K562 (cell line): ENCODE results near the gene DDR1. TPM values are rescaled to one million over a fixed set of nuclear protein-coding genes. Genes with fewer than 3 reads are reported as not detected.

Experiments
- CGGBP1 ChIP-seq: fragments of 250-450 bp; sonication (Bioruptor Pico); IDR thresholded peaks from 2 replicates; pipeline ENCODE4 v1.9.0; 2021; ENCODE audit warnings: mild to moderate bottlenecking
- CHD2 ChIP-seq: IDR thresholded peaks from 2 replicates; pipeline ENCODE4 v1.6.1; 2011; ENCODE audit warnings: low read depth, low read length
- CREB5 ChIP-seq: fragments of 250-450 bp; sonication (Bioruptor Pico); IDR thresholded peaks from 2 replicates; pipeline ENCODE4 v1.5.0; 2020; ENCODE audit warnings: mild to moderate bottlenecking
- DPF2 ChIP-seq: fragments of 450-650 bp; IDR thresholded peaks from 2 replicates; pipeline ENCODE4 v1.6.1; 2016
- EP300 ChIP-seq: IDR thresholded peaks from 2 replicates; pipeline ENCODE4 v1.6.1; 2012; ENCODE audit warnings: low read length, improper control_type of control experiment
- FIP1L1 ChIP-seq: fragments of 200-400 bp; formaldehyde crosslinking; IDR thresholded peaks from 2 replicates; pipeline ENCODE4 v1.6.1; 2018; ENCODE audit warnings: mild to moderate bottlenecking, low read depth, low read length; ENCODE audit not compliant: poor library complexity, severe bottlenecking
- FOXM1 ChIP-seq, 2 experiments: fragments of 450-650 bp in 1 of 2; sonication (generic) in 1 of 2; formaldehyde crosslinking in 1 of 2; IDR thresholded peaks; 2 replicates each; pipeline versions ENCODE4 v1.6.1 to v1.9.0; 2017 to 2022; ENCODE audit warnings: low read depth in 2 of 2, mild to moderate bottlenecking in 2 of 2, missing genetic modification reagents in 1 of 2, moderate library complexity in 1 of 2
- GATAD2B ChIP-seq: fragments of 450-650 bp; IDR thresholded peaks from 2 replicates; pipeline ENCODE4 v1.6.1; 2017; ENCODE audit warnings: mild to moderate bottlenecking, borderline replicate concordance
- GTF2B ChIP-seq: IDR thresholded peaks from 2 replicates; pipeline ENCODE4 v1.6.1; 2011; ENCODE audit not compliant: insufficient read length; ENCODE audit errors: extremely low read depth
- KLF1 ChIP-seq: fragments of 450-650 bp; IDR thresholded peaks from 2 replicates; pipeline ENCODE4 v1.6.1; 2016; ENCODE audit warnings: missing genetic modification characterization, missing compliant biosample characterization
- KLF16 ChIP-seq: IDR thresholded peaks from 2 replicates; pipeline ENCODE4 v1.6.1; 2016; ENCODE audit warnings: antibody characterized with exemption
- LCOR ChIP-seq: sonication (generic); formaldehyde crosslinking; IDR thresholded peaks from 2 replicates; pipeline ENCODE4 v1.8.0; 2022; ENCODE audit warnings: mild to moderate bottlenecking, missing genetic modification reagents
- MTA3 ChIP-seq: fragments of 450-650 bp; formaldehyde crosslinking; IDR thresholded peaks from 2 replicates; pipeline ENCODE4 v1.6.1; 2017; ENCODE audit warnings: mild to moderate bottlenecking, borderline replicate concordance
- MTF1 ChIP-seq: fragments of 250-450 bp; sonication (Bioruptor Pico); IDR thresholded peaks from 2 replicates; pipeline ENCODE4 v1.9.0; 2021; ENCODE audit warnings: moderate library complexity, mild to moderate bottlenecking, inconsistent platforms, borderline replicate concordance
- MYBL2 ChIP-seq, 2 experiments: fragments of 450-650 bp in 1 of 2; sonication (generic) in 1 of 2; formaldehyde crosslinking in 1 of 2; IDR thresholded peaks; 2 replicates each; pipeline versions ENCODE4 v1.6.1 to v1.8.1; 2017 to 2022; ENCODE audit warnings: borderline replicate concordance in 1 of 2, inconsistent platforms in 1 of 2, low read depth in 1 of 2, mild to moderate bottlenecking in 1 of 2, missing genetic modification reagents in 1 of 2, moderate library complexity in 1 of 2
- PHF20 ChIP-seq: fragments of 450-650 bp; IDR thresholded peaks from 2 replicates; pipeline ENCODE4 v1.6.1; 2018; ENCODE audit not compliant: partially characterized antibody
- PML ChIP-seq: IDR thresholded peaks from 2 replicates; pipeline ENCODE4 v1.6.1; 2012; ENCODE audit warnings: low read length, inconsistent platforms
- RBFOX2 ChIP-seq: fragments of 200-400 bp; formaldehyde crosslinking; IDR thresholded peaks from 2 replicates; pipeline ENCODE4 v1.6.1; 2017; ENCODE audit warnings: low read depth, mild to moderate bottlenecking, low read length, moderate library complexity
- RBM14 ChIP-seq: fragments of 200-400 bp; formaldehyde crosslinking; IDR thresholded peaks from 2 replicates; pipeline ENCODE4 v1.6.1; 2018; ENCODE audit warnings: low read depth, mild to moderate bottlenecking, low read length, moderate library complexity, borderline replicate concordance; ENCODE audit not compliant: insufficient read depth
- RFX5 ChIP-seq: IDR thresholded peaks from 2 replicates; pipeline ENCODE4 v1.6.1; 2011; ENCODE audit warnings: low read depth, mild to moderate bottlenecking, improper control_type of control experiment, low read length
- SMARCA4 ChIP-seq: fragments of 450-650 bp; IDR thresholded peaks from 2 replicates; pipeline ENCODE4 v1.6.1; 2016
- U2AF2 ChIP-seq: fragments of 200-400 bp; formaldehyde crosslinking; optimal IDR thresholded peaks from 2 replicates; pipeline ENCODE3; 2017; ENCODE audit warnings: low read depth, mild to moderate bottlenecking, low read length
- USF1 ChIP-seq: sonication (generic); formaldehyde crosslinking; IDR thresholded peaks from 2 replicates; pipeline ENCODE4 v1.9.0; 2022; ENCODE audit warnings: mild to moderate bottlenecking, missing genetic modification reagents
- ZNF354B ChIP-seq: fragments of 250-450 bp; sonication (Bioruptor Pico); IDR thresholded peaks from 2 replicates; pipeline ENCODE4 v1.4.0; 2020
- ZNF384 ChIP-seq: IDR thresholded peaks from 2 replicates; pipeline ENCODE4 v1.6.1; 2012; ENCODE audit warnings: low read depth, low read length, improper control_type of control experiment
- polyA plus RNA-seq, 8 experiments: library from polyadenylated mRNA; depleted of rRNA in 4 of 8; stranded (reverse) in 5 of 8; unstranded in 3 of 8; fragments of >200 nt; fragmentation: Nextera tagmentation in 2 of 8; fragmentation: Illumina TruSeq in 1 of 8; extraction: Ambion mirVana in 2 of 8; extraction: Trizol in 1 of 8; gene quantifications; 2 replicates each; pipeline versions ENCODE4 v1.2.1 to v1.2.3, GENCODE V29; 2011 to 2014; ENCODE audit warnings: inconsistent platforms in 1 of 8, missing spikeins in 1 of 8
- total RNA-seq, 7 experiments: library from RNA; depleted of rRNA in 6 of 7; stranded (reverse); fragments of >200 nt in 6 of 7; fragmentation: Illumina TruSeq in 2 of 7; extraction: Trizol in 2 of 7; gene quantifications; 2 replicates each; pipeline versions ENCODE4 v1.2.1 to v1.2.3, GENCODE V29; 2011 to 2021; ENCODE audit warnings: low replicate concordance in 1 of 7

Gene DDR1
- total and polyA plus RNA-seq, 9 of the 15 experiments (the other 6 are each of a cell fraction or from before 2014, with no cell fraction given) = 1.4 to 44.6 (median 12.2) TPM

- TF ChIP-seq GTF2B (no peak), CGGBP1 (no peak), KLF1 (tag) (no peak), FIP1L1 (no peak), CHD2 (no peak), LCOR (CRISPR knock-in tag) (no peak), DPF2 (peak; percentile 53; the same call in 1 of the 2 replicates), ZNF354B (CRISPR knock-in tag) (no peak), FOXM1 (IDR thresholded peaks at IDR 0.05; ENCODE audit: low read depth) (no peak), FOXM1 (CRISPR knock-in tag; IDR thresholded peaks at IDR 0.05; ENCODE audit: low read depth) (no peak), PHF20 (no peak), RBFOX2 (no peak), GATAD2B (no peak), RBM14 (no peak), SMARCA4 (peak; percentile 50; the same call in 1 of the 2 replicates), PML (no peak), ZNF384 (no peak), MYBL2 (IDR thresholded peaks at IDR 0.05; ENCODE audit: low read depth) (no peak), MYBL2 (CRISPR knock-in tag; IDR thresholded peaks at IDR 0.05; ENCODE audit: borderline replicate concordance) (no peak), KLF16 (peak; percentile 79), USF1 (CRISPR knock-in tag) (no peak), RFX5 (no peak), CREB5 (CRISPR knock-in tag) (no peak), MTA3 (no peak), MTF1 (CRISPR knock-in tag) (no peak), EP300 (peak; percentile 55; the same call in 1 of the 2 replicates), U2AF2 (no peak)
These were observed 42.4 kb upstream of the DDR1 start (continued) for GRCh38 chr6:30841644-30842504.
